Smooth muscle cell (in vitro differentiated cells): Measurements from ENCODE around the gene RASAL2. TPM values are rescaled to one million over a fixed set of nuclear protein-coding genes. Genes with fewer than 3 reads are reported as not detected.

Experiments used
- DNase-seq: peaks from one replicate; lab custom pipeline; 2025; ENCODE audit not compliant: unreplicated experiment; lab: John Stamatoyannopoulos, UW
- H2AFZ ChIP-seq: fragments of 200-600 bp; sonication (generic); 2 replicates; pipeline ENCODE4 v1.6.0; 2016; ENCODE audit warnings: antibody characterized with exemption, low read depth, mild to moderate bottlenecking
- H3F3A ChIP-seq: fragments of 200-600 bp; sonication (generic); 2 replicates; pipeline ENCODE4 v1.6.0; 2017; ENCODE audit warnings: antibody characterized with exemption, low read depth
- H3K27ac ChIP-seq: fragments of 200-600 bp; sonication (generic); 2 replicates; pipeline ENCODE4 v1.5.1; 2016; ENCODE audit warnings: low read depth, mild to moderate bottlenecking
- H3K27me3 ChIP-seq: fragments of 200-600 bp; sonication (generic); 2 replicates; pipeline ENCODE4 v1.6.1; 2016; ENCODE audit warnings: low read depth, mild to moderate bottlenecking
- H3K36me3 ChIP-seq: fragments of 200-600 bp; sonication (generic); 2 replicates; pipeline ENCODE4 v1.5.1; 2016; ENCODE audit warnings: low read depth
- H3K4me1 ChIP-seq: fragments of 200-600 bp; sonication (generic); 2 replicates; pipeline ENCODE4 v1.5.1; 2016; ENCODE audit warnings: low read depth
- H3K4me2 ChIP-seq: fragments of 200-600 bp; sonication (generic); 2 replicates; pipeline ENCODE4 v1.6.0; 2016; ENCODE audit warnings: mild to moderate bottlenecking
- H3K4me3 ChIP-seq: fragments of 200-600 bp; sonication (generic); 2 replicates; pipeline ENCODE4 v1.5.1; 2016; ENCODE audit warnings: mild to moderate bottlenecking
- H3K79me2 ChIP-seq: fragments of 200-600 bp; sonication (generic); 2 replicates; pipeline ENCODE4 v1.6.0; 2016; ENCODE audit warnings: low read depth, mild to moderate bottlenecking
- H3K9ac ChIP-seq: fragments of 200-600 bp; sonication (generic); 2 replicates; pipeline ENCODE4 v1.6.0; 2016; ENCODE audit warnings: low read depth
- H3K9me3 ChIP-seq: fragments of 200-600 bp; sonication (generic); replicated peaks from 2 replicates; pipeline ENCODE4 v1.5.1; 2016; ENCODE audit warnings: low read depth
- H4K20me1 ChIP-seq: fragments of 200-600 bp; sonication (generic); 2 replicates; pipeline ENCODE4 v1.6.0; 2016; ENCODE audit warnings: low read depth
- CTCF ChIP-seq: fragments of 200-600 bp; sonication (generic); IDR thresholded peaks from 2 replicates; pipeline ENCODE4 v1.5.1; 2017; ENCODE audit warnings: borderline replicate concordance, mild to moderate bottlenecking, antibody characterized with exemption; ENCODE audit not compliant: insufficient read depth, poor library complexity, severe bottlenecking
- WGBS: methylation state at CpG from one replicate; pipeline ENCODE4 v1.1.7; 2016; ENCODE audit warnings: low lambda C conversion rate; 5-methylcytosine and 5-hydroxymethylcytosine counted together
- polyA plus RNA-seq: library from polyadenylated mRNA; unstranded; fragments of >200 nt; fragmentation: Nextera tagmentation; extraction: Ambion mirVana; gene quantifications from 2 replicates; pipeline ENCODE4 v1.2.1, GENCODE V29; 2016
- total RNA-seq: library from RNA; depleted of rRNA; stranded (reverse); fragments of >200 nt; gene quantifications from 2 replicates; pipeline ENCODE4 v1.2.3, GENCODE V29; 2014

Gene RASAL2
- total and polyA plus RNA-seq, 2 experiments from 2014 or later: 4.3 to 17.6 TPM

- Histone ChIP-seq H3K9ac (no peak overlapping the region), H3K4me1 (peaks cover 22% of the 10 kb centered on the region), H3K27me3 (no peaks in the 10 kb centered on the region), H4K20me1 (no peaks in the 10 kb centered on the region), H3F3A (no peaks in the 10 kb centered on the region), H3K79me2 (no peaks in the 10 kb centered on the region), H3K4me3 (no peak overlapping the region), H3K9me3 (no peaks in the 10 kb centered on the region), H3K27ac (peak overlapping the region; percentile 84), H2AFZ (peak overlapping the region; percentile 32), H3K36me3 (no peaks in the 10 kb centered on the region), H3K4me2 (peak overlapping the region; percentile 47)
- no peak for TF ChIP-seq CTCF
- 66% methylated on average over 11 of the region's 11 CpGs for WGBS
- no peak for DNase-seq
Measured at GRCh38 chr1:178057141-178057765, 36.7 kb upstream of the RASAL2 start.

GRCh38 chr1:178057912-178058534 lies 35.9 kb upstream of the RASAL2 start:
- H3K4me2 ChIP-seq: peak overlapping the region; percentile 47

GRCh38 chr1:178060789-178061556 lies 32.9 kb upstream of the RASAL2 start:
- Histone ChIP-seq H3K27me3 (no peaks in the 10 kb centered on the region), H3K4me3 (no peak overlapping the region), H3K9ac (no peak overlapping the region), H3K4me1 (peaks cover 22% of the 10 kb centered on the region), H4K20me1 (no peaks in the 10 kb centered on the region), H3K79me2 (no peaks in the 10 kb centered on the region), H3K4me2 (peak overlapping the region; percentile 62), H3K36me3 (no peaks in the 10 kb centered on the region), H3F3A (no peaks in the 10 kb centered on the region), H3K27ac (peak overlapping the region; percentile 55), H2AFZ (peak overlapping the region; percentile 44), H3K9me3 (no peaks in the 10 kb centered on the region)
- DNase-seq: no peak
- WGBS: 24% methylated on average over 9 of the region's 9 CpGs
- no peak for TF ChIP-seq CTCF

More at GRCh38 chr1:178057912-178058534, 35.9 kb upstream of the RASAL2 start:
- H2AFZ ChIP-seq: peak overlapping the region; percentile 55
- H3K9me3 ChIP-seq: no peaks in the 10 kb centered on the region
- no peaks in the 10 kb centered on the region for H3F3A ChIP-seq
- H3K9ac ChIP-seq: peak overlapping the region; percentile 18
- H3K27me3 ChIP-seq: no peaks in the 10 kb centered on the region
- H3K36me3 ChIP-seq: no peaks in the 10 kb centered on the region
- 36% methylated on average over 7 of the region's 7 CpGs for WGBS
- peak overlapping the region; percentile 84 for H3K27ac ChIP-seq
- no peak for DNase-seq
- TF ChIP-seq CTCF: no peak
- no peaks in the 10 kb centered on the region for H3K79me2 ChIP-seq
- H4K20me1 ChIP-seq: no peaks in the 10 kb centered on the region
- H3K4me1 ChIP-seq: peaks cover 22% of the 10 kb centered on the region
- no peak overlapping the region for H3K4me3 ChIP-seq
